ENCODE data around the gene TBKBP1. TPM values are rescaled to one million over a fixed set of nuclear protein-coding genes. Genes with fewer than 3 reads are reported as not detected.
A peak's percentile ranks its signal among the peaks of the same experiment; 100 is the strongest.

Gene TBKBP1
- total RNA-seq, 2 experiments from 2014 or later: 11.3 to 13.0 TPM

GRCh38 chr17:47707884-47708283, 13.9 kb downstream of the TBKBP1 start:
- Mint-ChIP-seq H3K36me3 (peaks cover 24% of the 10 kb centered on the region), H3K9me3 (no peaks in the 10 kb centered on the region), H3K27me3 (no peaks in the 10 kb centered on the region), H3K4me1 (ENCODE audit: low read depth) (peaks cover 63% of the 10 kb centered on the region), H3K4me3 (no peak overlapping the region), H3K27ac (no peak overlapping the region)
- intact Hi-C loops (cut with micrococcal nuclease): loop anchor here (5.0 kb wide), 1 partner anchor 234 kb away; the partner anchor contains the start of gene PNPO
- CTCF ChIA-PET: interaction anchor here (1.8 to 5.4 kb wide), 5 partner anchors 9 to 28 kb away, joined by 5 to 59 read pairs (median 12); partner anchors contain the start of gene TBX21
- POLR2A ChIA-PET: interaction anchor here (2.9 to 11.0 kb wide), 2 partner anchors 9 to 25 kb away, joined by 13 to 111 read pairs; partner anchors contain the start of gene TBX21
- DNase-seq: no peak

GRCh38 chr17:47708312-47708863, 14.4 kb downstream of the TBKBP1 start:
- intact Hi-C loops (cut with micrococcal nuclease): loop anchor here (5.0 kb wide), 1 partner anchor 234 kb away; the partner anchor contains the start of gene PNPO
- H3K27me3 Mint-ChIP-seq: no peaks in the 10 kb centered on the region
- peaks cover 63% of the 10 kb centered on the region for H3K4me1 Mint-ChIP-seq (ENCODE audit: low read depth)
- no peak overlapping the region for H3K4me3 Mint-ChIP-seq
- ChIA-PET POLR2A (interaction anchor here (2.9 to 11.0 kb wide), 2 partner anchors 9 to 24 kb away, joined by 13 to 111 read pairs; partner anchors contain the start of gene TBX21), CTCF (interaction anchor here (1.8 to 5.4 kb wide), 5 partner anchors 9 to 27 kb away, joined by 5 to 59 read pairs (median 12); partner anchors contain the start of gene TBX21)
- no peak for DNase-seq
- H3K36me3 Mint-ChIP-seq: peaks cover 23% of the 10 kb centered on the region
- no peak overlapping the region for H3K27ac Mint-ChIP-seq
- H3K9me3 Mint-ChIP-seq: no peaks in the 10 kb centered on the region

- intact Hi-C loops (cut with micrococcal nuclease): loop anchor here (5.0 kb wide), 1 partner anchor 233 kb away; the partner anchor contains the start of gene PNPO
- Mint-ChIP-seq H3K4me1 (ENCODE audit: low read depth) (peaks cover 62% of the 10 kb centered on the region), H3K27ac (no peak overlapping the region), H3K9me3 (no peaks in the 10 kb centered on the region), H3K4me3 (no peak overlapping the region), H3K36me3 (peaks cover 16% of the 10 kb centered on the region), H3K27me3 (no peaks in the 10 kb centered on the region)
- DNase-seq: no peak
- ChIA-PET CTCF (interaction anchor here (1.8 to 2.0 kb wide), 3 partner anchors 10 to 81 kb away, joined by 4 to 12 read pairs (median 12); partner anchors contain the start of gene TBX21), POLR2A (no interaction called here)
Measured at GRCh38 chr17:47708864-47709541, 15.0 kb downstream of the TBKBP1 start.

GRCh38 chr17:47709594-47709993, 15.6 kb downstream of the TBKBP1 start:
- ChIA-PET CTCF (interaction anchor here (1.2 to 1.8 kb wide), 2 partner anchors 9 to 80 kb away, joined by 3 to 4 read pairs; no protein-coding TSS in a partner anchor), POLR2A (interaction anchor here (1.3 kb wide), 1 partner anchor 22 kb away, joined by 3 read pairs; no protein-coding TSS in a partner anchor)
- intact Hi-C loops (cut with micrococcal nuclease): loop anchor here (5.0 kb wide), 1 partner anchor 233 kb away; the partner anchor contains the start of gene PNPO
- no peak for DNase-seq
- Mint-ChIP-seq H3K4me1 (ENCODE audit: low read depth) (peaks cover 61% of the 10 kb centered on the region), H3K4me3 (no peak overlapping the region), H3K9me3 (no peaks in the 10 kb centered on the region), H3K27me3 (no peaks in the 10 kb centered on the region), H3K36me3 (peaks cover 14% of the 10 kb centered on the region), H3K27ac (no peak overlapping the region)

- POLR2A ChIA-PET: no interaction called here
- H3K4me3 Mint-ChIP-seq: no peak overlapping the region
- CTCF ChIA-PET: interaction anchor here (9.2 kb wide), 1 partner anchor 12 kb away, joined by 135 read pairs; no protein-coding TSS in a partner anchor
- H3K4me1 Mint-ChIP-seq (ENCODE audit: low read depth): peaks cover 61% of the 10 kb centered on the region
- H3K9me3 Mint-ChIP-seq: no peaks in the 10 kb centered on the region
- intact Hi-C loops (cut with micrococcal nuclease): loop anchor here (10.0 kb wide), 1 partner anchor 113 kb away; the partner anchor contains the start of gene OSBPL7
- no peak overlapping the region for H3K27ac Mint-ChIP-seq
- peaks cover 8% of the 10 kb centered on the region for H3K36me3 Mint-ChIP-seq
- no peak for DNase-seq
- H3K27me3 Mint-ChIP-seq: no peaks in the 10 kb centered on the region
Measured at GRCh38 chr17:47711366-47712099, 17.6 kb downstream of the TBKBP1 start.

- H3K36me3 Mint-ChIP-seq: peaks cover 8% of the 10 kb centered on the region
- POLR2A ChIA-PET: interaction anchor here (0.8 to 1.1 kb wide), 2 partner anchors 10 to 20 kb away, joined by 3 read pairs; partner anchors contain the start of gene TBX21
Measured at GRCh38 chr17:47712330-47713023, 18.5 kb downstream of the TBKBP1 start.

GRCh38 chr17:47713980-47714700, 20.2 kb downstream of the TBKBP1 start:
- ChIA-PET POLR2A (interaction anchor here (6.3 kb wide), 1 partner anchor 11 kb away, joined by 111 read pairs; no protein-coding TSS in a partner anchor), CTCF (interaction anchor here (1.1 to 9.2 kb wide), 3 partner anchors 11 to 21 kb away, joined by 6 to 135 read pairs (median 57); partner anchors contain the start of gene TBX21)
- H3K36me3 Mint-ChIP-seq: peaks cover 8% of the 10 kb centered on the region
- H3K4me3 Mint-ChIP-seq: no peak overlapping the region
- no peak for DNase-seq
- peaks cover 74% of the 10 kb centered on the region for H3K4me1 Mint-ChIP-seq (ENCODE audit: low read depth)
- H3K27me3 Mint-ChIP-seq: no peaks in the 10 kb centered on the region
- intact Hi-C loops (cut with micrococcal nuclease): loop anchor here (10.0 kb wide), 1 partner anchor 111 kb away; the partner anchor contains the start of gene OSBPL7
- H3K9me3 Mint-ChIP-seq: no peaks in the 10 kb centered on the region
- no peak overlapping the region for H3K27ac Mint-ChIP-seq

More at GRCh38 chr17:47712330-47713023, 18.5 kb downstream of the TBKBP1 start:
- Mint-ChIP-seq H3K27ac (peak overlapping the region; percentile 33), H3K27me3 (no peaks in the 10 kb centered on the region), H3K4me3 (no peak overlapping the region), H3K4me1 (ENCODE audit: low read depth) (peaks cover 61% of the 10 kb centered on the region), H3K9me3 (no peaks in the 10 kb centered on the region)
- intact Hi-C loops (cut with micrococcal nuclease): loop anchor here (10.0 kb wide), 1 partner anchor 112 kb away; the partner anchor contains the start of gene OSBPL7
- CTCF ChIA-PET: interaction anchor here (9.2 kb wide), 1 partner anchor 13 kb away, joined by 135 read pairs; no protein-coding TSS in a partner anchor
- no peak for DNase-seq

- intact Hi-C loops (cut with micrococcal nuclease): loop anchor here (10.0 kb wide), 1 partner anchor 110 kb away; the partner anchor contains the start of gene OSBPL7
- Mint-ChIP-seq H3K9me3 (no peaks in the 10 kb centered on the region), H3K27ac (no peak overlapping the region), H3K4me3 (no peak overlapping the region), H3K36me3 (peaks cover 8% of the 10 kb centered on the region), H3K4me1 (ENCODE audit: low read depth) (peaks cover 82% of the 10 kb centered on the region), H3K27me3 (no peaks in the 10 kb centered on the region)
- DNase-seq: no peak
- CTCF ChIA-PET: interaction anchor here (1.1 to 9.2 kb wide), 4 partner anchors 9 to 20 kb away, joined by 6 to 135 read pairs (median 58); partner anchors contain the start of gene TBX21
- POLR2A ChIA-PET: interaction anchor here (0.6 to 6.3 kb wide), 3 partner anchors 11 to 20 kb away, joined by 3 to 111 read pairs (median 4); no protein-coding TSS in a partner anchor
Measured at GRCh38 chr17:47714773-47715396, 20.9 kb downstream of the TBKBP1 start.

GRCh38 chr17:47715669-47716325, 21.8 kb downstream of the TBKBP1 start:
- ChIA-PET CTCF (interaction anchor here (1.1 to 9.2 kb wide), 5 partner anchors 10 to 19 kb away, joined by 5 to 135 read pairs (median 57); partner anchors contain the start of gene TBX21), POLR2A (interaction anchor here (0.9 to 6.3 kb wide), 2 partner anchors 10 to 13 kb away, joined by 4 to 111 read pairs; no protein-coding TSS in a partner anchor)
- H3K4me1 Mint-ChIP-seq (ENCODE audit: low read depth): peaks cover 91% of the 10 kb centered on the region
- no peak overlapping the region for H3K4me3 Mint-ChIP-seq
- no peaks in the 10 kb centered on the region for H3K27me3 Mint-ChIP-seq
- intact Hi-C loops (cut with micrococcal nuclease): loop anchor here (10.0 kb wide), 1 partner anchor 109 kb away; the partner anchor contains the start of gene OSBPL7
- DNase-seq: no peak
- peaks cover 2% of the 10 kb centered on the region for H3K36me3 Mint-ChIP-seq
- no peaks in the 10 kb centered on the region for H3K9me3 Mint-ChIP-seq
- peak overlapping the region; percentile 53 for H3K27ac Mint-ChIP-seq
